ENCODE data around the gene UBE2G1. TPM values are rescaled to one million over a fixed set of nuclear protein-coding genes. Genes with fewer than 3 reads are reported as not detected.

The UBE2G1 gene
- total and polyA plus RNA-seq, 4 donors, result 19.9 to 25.3 (median 21.3) TPM

DNA sequence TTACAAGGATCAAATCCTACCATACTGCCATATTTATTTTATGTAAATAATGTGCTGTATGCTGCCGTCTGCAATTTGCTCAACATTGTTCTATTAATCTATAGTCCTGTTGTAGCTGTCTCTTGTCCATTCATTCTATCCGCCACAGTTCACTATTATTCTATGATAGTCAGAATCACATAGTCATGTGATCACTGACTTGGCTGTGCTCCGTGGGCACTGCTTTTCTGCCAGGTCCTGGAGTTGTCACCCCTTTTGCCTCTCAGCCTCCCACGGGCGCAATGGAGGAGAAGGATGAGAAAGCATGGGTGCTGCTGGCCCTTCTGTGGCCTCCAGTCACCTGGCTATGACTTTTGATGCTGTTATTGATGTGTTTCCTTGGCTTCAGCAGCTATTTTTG lies 65.4 kb downstream of the UBE2G1 start:
- Histone ChIP-seq H3K9ac (ENCODE audit: low read depth in 1 of 2, low read length in 2 of 2) (no peak overlapping the region), H3K9me3 (ENCODE audit: control insufficient read depth in 4 of 4, low read length in 3 of 4) (no peaks in the 10 kb centered on the region), H3K27me3 (ENCODE audit: control insufficient read depth in 4 of 4, insufficient read depth in 4 of 4, low read length in 3 of 4) (no peaks in the 10 kb centered on the region), H3K4me1 (ENCODE audit: control insufficient read depth in 4 of 4, insufficient read depth in 4 of 4, low read length in 3 of 4) (peaks cover 0 to 1% (median 0%) of the 10 kb centered on the region in 4 donors), H3K4me3 (ENCODE audit: low read depth in 1 of 3, low read length in 3 of 3) (no peak overlapping the region), H3K27ac (ENCODE audit: low read depth in 1 of 2, low read length in 2 of 2) (no peak overlapping the region), H3K36me3 (ENCODE audit: control insufficient read depth in 4 of 4, insufficient read depth in 3 of 4, low read depth in 1 of 4, low read length in 3 of 4) (peaks cover 0 to 10% (median 1%) of the 10 kb centered on the region in 4 donors)
- TF ChIP-seq RAD21 (IDR thresholded peaks at IDR 0.05), result no peak
- no peak for TF ChIP-seq CTCF (IDR thresholded peaks at IDR 0.05; ENCODE audit: low read depth, low read length, missing input control)
- no peak for TF ChIP-seq EGR1 (IDR thresholded peaks at IDR 0.05; ENCODE audit: low read depth in 2 of 2)
- no peak for TF ChIP-seq JUND (IDR thresholded peaks at IDR 0.05)
- no peak for TF ChIP-seq FOXA1 (IDR thresholded peaks at IDR 0.05)
- TF ChIP-seq, protein P1, sequence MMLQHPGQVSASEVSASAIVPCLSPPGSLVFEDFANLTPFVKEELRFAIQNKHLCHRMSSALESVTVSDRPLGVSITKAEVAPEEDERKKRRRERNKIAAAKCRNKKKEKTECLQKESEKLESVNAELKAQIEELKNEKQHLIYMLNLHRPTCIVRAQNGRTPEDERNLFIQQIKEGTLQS (IDR thresholded peaks at IDR 0.05), result no peak
- no peak for TF ChIP-seq FOXA2 (IDR thresholded peaks at IDR 0.05)
- no peak for TF ChIP-seq TAF1 (conservative IDR thresholded peaks at IDR 0.05)
- TF ChIP-seq HNF4A (conservative IDR thresholded peaks at IDR 0.05), result no peak
- no peak for TF ChIP-seq NR2F2 (IDR thresholded peaks at IDR 0.05)
- no peak for TF ChIP-seq RXRA (IDR thresholded peaks at IDR 0.05)
- TF ChIP-seq SP1 (IDR thresholded peaks at IDR 0.05), result no peak
- TF ChIP-seq YY1 (IDR thresholded peaks at IDR 0.05), result no peak
- TF ChIP-seq, protein P2, sequence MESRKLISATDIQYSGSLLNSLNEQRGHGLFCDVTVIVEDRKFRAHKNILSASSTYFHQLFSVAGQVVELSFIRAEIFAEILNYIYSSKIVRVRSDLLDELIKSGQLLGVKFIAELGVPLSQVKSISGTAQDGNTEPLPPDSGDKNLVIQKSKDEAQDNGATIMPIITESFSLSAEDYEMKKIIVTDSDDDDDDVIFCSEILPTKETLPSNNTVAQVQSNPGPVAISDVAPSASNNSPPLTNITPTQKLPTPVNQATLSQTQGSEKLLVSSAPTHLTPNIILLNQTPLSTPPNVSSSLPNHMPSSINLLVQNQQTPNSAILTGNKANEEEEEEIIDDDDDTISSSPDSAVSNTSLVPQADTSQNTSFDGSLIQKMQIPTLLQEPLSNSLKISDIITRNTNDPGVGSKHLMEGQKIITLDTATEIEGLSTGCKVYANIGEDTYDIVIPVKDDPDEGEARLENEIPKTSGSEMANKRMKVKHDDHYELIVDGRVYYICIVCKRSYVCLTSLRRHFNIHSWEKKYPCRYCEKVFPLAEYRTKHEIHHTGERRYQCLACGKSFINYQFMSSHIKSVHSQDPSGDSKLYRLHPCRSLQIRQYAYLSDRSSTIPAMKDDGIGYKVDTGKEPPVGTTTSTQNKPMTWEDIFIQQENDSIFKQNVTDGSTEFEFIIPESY (IDR thresholded peaks at IDR 0.05), result no peak
- no peak for TF ChIP-seq GABPA (IDR thresholded peaks at IDR 0.05 in 1 of 2, conservative IDR thresholded peaks at IDR 0.05 in 1 of 2)
- no peak for DNase-seq (ENCODE audit: low spot score)
- WGBS, result 91% methylated on average over 5 of the region's 5 CpGs

DNA sequence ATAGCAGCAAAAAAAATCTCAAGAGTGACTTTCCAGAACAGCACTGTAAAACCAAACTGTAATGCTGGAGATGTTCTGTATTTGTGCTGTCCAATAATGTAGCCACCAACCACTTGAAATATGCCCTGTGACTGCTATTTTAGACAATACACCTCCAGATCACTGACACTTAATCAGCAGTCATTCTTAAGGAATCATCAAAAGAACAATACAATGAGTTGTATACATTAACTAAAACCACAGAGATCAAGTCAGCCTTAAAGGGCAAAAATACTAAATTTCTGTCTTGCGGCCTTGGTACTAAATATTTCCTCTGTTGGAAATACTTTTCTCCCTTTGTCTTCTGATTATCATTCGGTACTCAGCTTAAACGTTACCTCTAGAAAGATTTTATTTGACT lies 69.1 kb downstream of the UBE2G1 start:
- Histone ChIP-seq H3K27ac (ENCODE audit: low read depth in 1 of 2, low read length in 2 of 2) (no peak overlapping the region), H3K4me1 (ENCODE audit: control insufficient read depth in 4 of 4, insufficient read depth in 4 of 4, low read length in 3 of 4) (peaks cover 0 to 1% (median 0%) of the 10 kb centered on the region in 4 donors), H3K9me3 (ENCODE audit: control insufficient read depth in 4 of 4, low read length in 3 of 4) (no peaks in the 10 kb centered on the region), H3K9ac (ENCODE audit: low read depth in 1 of 2, low read length in 2 of 2) (no peak overlapping the region), H3K4me3 (ENCODE audit: low read depth in 1 of 3, low read length in 3 of 3) (no peak overlapping the region), H3K27me3 (ENCODE audit: control insufficient read depth in 4 of 4, insufficient read depth in 4 of 4, low read length in 3 of 4) (no peaks in the 10 kb centered on the region), H3K36me3 (ENCODE audit: control insufficient read depth in 4 of 4, insufficient read depth in 3 of 4, low read depth in 1 of 4, low read length in 3 of 4) (peaks cover 0 to 7% (median 1%) of the 10 kb centered on the region in 4 donors)
- 89% methylated on average over 3 of the region's 3 CpGs for WGBS
- TF ChIP-seq HNF4G (IDR thresholded peaks at IDR 0.05) (no peak), JUND (IDR thresholded peaks at IDR 0.05) (no peak), SP1 (IDR thresholded peaks at IDR 0.05) (no peak), GABPA (IDR thresholded peaks at IDR 0.05 in 1 of 2, conservative IDR thresholded peaks at IDR 0.05 in 1 of 2) (no peak), RAD21 (IDR thresholded peaks at IDR 0.05) (no peak), NR2F2 (IDR thresholded peaks at IDR 0.05) (no peak), HNF4A (conservative IDR thresholded peaks at IDR 0.05) (no peak), YY1 (IDR thresholded peaks at IDR 0.05) (no peak), EGR1 (IDR thresholded peaks at IDR 0.05; ENCODE audit: low read depth in 2 of 2) (no peak), FOXA2 (IDR thresholded peaks at IDR 0.05) (no peak)
- TF ChIP-seq, protein P3, sequence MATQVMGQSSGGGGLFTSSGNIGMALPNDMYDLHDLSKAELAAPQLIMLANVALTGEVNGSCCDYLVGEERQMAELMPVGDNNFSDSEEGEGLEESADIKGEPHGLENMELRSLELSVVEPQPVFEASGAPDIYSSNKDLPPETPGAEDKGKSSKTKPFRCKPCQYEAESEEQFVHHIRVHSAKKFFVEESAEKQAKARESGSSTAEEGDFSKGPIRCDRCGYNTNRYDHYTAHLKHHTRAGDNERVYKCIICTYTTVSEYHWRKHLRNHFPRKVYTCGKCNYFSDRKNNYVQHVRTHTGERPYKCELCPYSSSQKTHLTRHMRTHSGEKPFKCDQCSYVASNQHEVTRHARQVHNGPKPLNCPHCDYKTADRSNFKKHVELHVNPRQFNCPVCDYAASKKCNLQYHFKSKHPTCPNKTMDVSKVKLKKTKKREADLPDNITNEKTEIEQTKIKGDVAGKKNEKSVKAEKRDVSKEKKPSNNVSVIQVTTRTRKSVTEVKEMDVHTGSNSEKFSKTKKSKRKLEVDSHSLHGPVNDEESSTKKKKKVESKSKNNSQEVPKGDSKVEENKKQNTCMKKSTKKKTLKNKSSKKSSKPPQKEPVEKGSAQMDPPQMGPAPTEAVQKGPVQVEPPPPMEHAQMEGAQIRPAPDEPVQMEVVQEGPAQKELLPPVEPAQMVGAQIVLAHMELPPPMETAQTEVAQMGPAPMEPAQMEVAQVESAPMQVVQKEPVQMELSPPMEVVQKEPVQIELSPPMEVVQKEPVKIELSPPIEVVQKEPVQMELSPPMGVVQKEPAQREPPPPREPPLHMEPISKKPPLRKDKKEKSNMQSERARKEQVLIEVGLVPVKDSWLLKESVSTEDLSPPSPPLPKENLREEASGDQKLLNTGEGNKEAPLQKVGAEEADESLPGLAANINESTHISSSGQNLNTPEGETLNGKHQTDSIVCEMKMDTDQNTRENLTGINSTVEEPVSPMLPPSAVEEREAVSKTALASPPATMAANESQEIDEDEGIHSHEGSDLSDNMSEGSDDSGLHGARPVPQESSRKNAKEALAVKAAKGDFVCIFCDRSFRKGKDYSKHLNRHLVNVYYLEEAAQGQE (IDR thresholded peaks at IDR 0.05), result no peak
- TF ChIP-seq, protein P1 (IDR thresholded peaks at IDR 0.05), result no peak
- no peak for DNase-seq (ENCODE audit: low spot score)

All from liver (tissue), 9 donors.